Natural killer cell treated with Interleukin-12 subunit alpha and Interleukin-12 subunit beta and Interleukin-15 and Interleukin-18, amount 100 ng/mL, for 72 hours (primary cell): Measurements from ENCODE around the gene MRGPRE. TPM values are rescaled to one million over a fixed set of nuclear protein-coding genes. Genes with fewer than 3 reads are reported as not detected.

Source experiments
- ATAC-seq, 2 donors: fragments of 150-1000 bp; cut with Tn5 transposase in 1 of 2; sonication (Bioruptor Pico), chemical (Tn5 transposase) in 1 of 2; 2 replicates each; pipeline ENCODE4 v1.10.0; 2021
- DNase-seq: peaks from one replicate; pipeline ENCODE4 v3.0.0; 2022; ENCODE audit warnings: low spot score
- H3K27ac Mint-ChIP-seq, 2 donors: 1 replicate in 1 of 2; 2 replicates in 1 of 2; pipeline ENCODE4 v1.8.0; 2022; ENCODE audit warnings: mixed read lengths in 2 of 2, mild to moderate bottlenecking in 1 of 2, moderate library complexity in 1 of 2
- H3K27me3 Mint-ChIP-seq, 2 donors: 1 replicate in 1 of 2; 2 replicates in 1 of 2; pipeline ENCODE4 v1.8.0; 2022; ENCODE audit warnings: mixed read lengths in 2 of 2
- H3K36me3 Mint-ChIP-seq: one replicate; pipeline ENCODE4 v1.8.0; 2022; ENCODE audit warnings: mixed read lengths
- H3K4me1 Mint-ChIP-seq, 2 donors: 1 replicate in 1 of 2; 2 replicates in 1 of 2; pipeline ENCODE4 v1.8.0; 2022; ENCODE audit warnings: low read depth in 2 of 2, mixed read lengths in 2 of 2, mild to moderate bottlenecking in 1 of 2
- H3K4me3 Mint-ChIP-seq: one replicate; pipeline ENCODE4 v1.8.0; 2022; ENCODE audit warnings: mixed read lengths
- H3K9me3 Mint-ChIP-seq: 2 replicates; pipeline ENCODE4 v1.8.0; 2022; ENCODE audit warnings: mixed read lengths
- total RNA-seq, 2 donors: library from RNA; stranded (reverse); gene quantifications; one replicate each; pipeline ENCODE4 v1.2.3, GENCODE V29; 2022

Gene MRGPRE
- total RNA-seq, 2 donors from 2014 or later: not detected

DNA sequence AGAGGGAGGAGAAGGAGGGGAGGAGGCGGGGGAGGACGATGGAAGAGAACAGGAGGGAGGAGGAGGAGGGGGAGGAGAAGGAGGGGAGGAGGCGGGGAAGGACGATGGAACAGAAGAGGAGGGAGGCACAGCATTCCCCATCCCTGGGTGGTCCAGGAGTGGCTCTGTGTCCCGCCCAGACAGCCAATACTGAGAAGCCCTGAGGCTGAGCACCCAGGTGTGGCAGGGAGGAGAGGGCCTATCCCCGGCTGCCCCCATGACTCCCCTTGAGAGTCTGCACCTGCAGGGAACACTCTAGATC is 717 bp downstream of the MRGPRE start:
- no peak overlapping the region for H3K4me3 Mint-ChIP-seq
- H3K4me1 Mint-ChIP-seq: no peaks in the 10 kb centered on the region
- no peaks in the 10 kb centered on the region for H3K36me3 Mint-ChIP-seq
- H3K27me3 Mint-ChIP-seq: peaks cover 15 to 22% of the 10 kb centered on the region in 2 donors
- no peak overlapping the region for H3K27ac Mint-ChIP-seq
- H3K9me3 Mint-ChIP-seq: no peaks in the 10 kb centered on the region
- no peak for DNase-seq
- ATAC-seq: no peak

DNA sequence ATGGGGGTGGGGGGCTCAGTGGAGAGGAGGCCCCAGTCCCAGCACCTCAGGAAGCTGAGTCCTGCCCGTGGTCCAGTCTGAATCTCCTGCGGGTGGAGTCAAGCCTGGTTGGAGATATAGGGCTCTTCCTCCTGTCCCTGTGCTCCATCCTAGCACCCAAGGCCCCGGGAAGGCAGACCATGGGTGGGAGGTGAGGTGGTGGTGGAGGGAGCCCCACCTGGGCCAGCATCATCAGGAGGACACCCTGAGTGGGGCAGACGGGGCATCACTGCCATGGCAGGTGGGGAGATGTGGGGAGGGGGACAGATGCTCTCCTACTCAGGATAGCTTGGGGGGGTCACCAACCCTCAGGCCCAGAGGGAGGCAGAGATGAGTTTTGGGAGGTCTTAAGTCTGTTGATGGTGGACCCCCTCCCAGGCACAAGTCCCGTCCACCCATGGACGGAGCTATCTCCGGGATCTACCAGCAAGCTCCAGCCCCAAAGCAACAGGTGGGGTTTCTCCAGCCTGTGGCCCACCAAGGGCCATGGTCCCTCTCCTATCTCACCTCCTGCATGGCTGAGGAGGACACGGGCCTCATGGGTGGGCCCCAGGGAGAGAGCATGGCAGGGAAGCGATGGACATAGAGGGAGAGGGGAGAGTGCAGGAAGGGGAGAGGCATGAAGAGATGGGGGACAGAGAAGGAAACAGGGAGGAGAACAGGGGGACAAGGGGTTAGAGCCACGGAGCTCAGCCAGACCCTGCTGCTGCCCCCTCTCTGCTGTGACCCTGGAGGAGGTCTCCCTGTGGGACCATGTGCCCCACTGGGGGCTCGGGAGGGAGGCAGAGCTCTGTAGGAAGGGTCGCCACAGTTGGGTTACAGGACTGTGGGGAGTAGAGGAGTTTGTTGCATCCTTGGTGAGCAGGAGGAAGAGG is 1.3 kb downstream of the MRGPRE start:
- no peak overlapping the region for H3K27ac Mint-ChIP-seq
- DNase-seq (no peak), ATAC-seq (no peak)
- H3K27me3 Mint-ChIP-seq: peaks cover 15 to 22% of the 10 kb centered on the region in 2 donors
- H3K4me1 Mint-ChIP-seq: no peaks in the 10 kb centered on the region
- H3K36me3 Mint-ChIP-seq: no peaks in the 10 kb centered on the region
- H3K9me3 Mint-ChIP-seq: no peaks in the 10 kb centered on the region
- H3K4me3 Mint-ChIP-seq: no peak overlapping the region

DNA sequence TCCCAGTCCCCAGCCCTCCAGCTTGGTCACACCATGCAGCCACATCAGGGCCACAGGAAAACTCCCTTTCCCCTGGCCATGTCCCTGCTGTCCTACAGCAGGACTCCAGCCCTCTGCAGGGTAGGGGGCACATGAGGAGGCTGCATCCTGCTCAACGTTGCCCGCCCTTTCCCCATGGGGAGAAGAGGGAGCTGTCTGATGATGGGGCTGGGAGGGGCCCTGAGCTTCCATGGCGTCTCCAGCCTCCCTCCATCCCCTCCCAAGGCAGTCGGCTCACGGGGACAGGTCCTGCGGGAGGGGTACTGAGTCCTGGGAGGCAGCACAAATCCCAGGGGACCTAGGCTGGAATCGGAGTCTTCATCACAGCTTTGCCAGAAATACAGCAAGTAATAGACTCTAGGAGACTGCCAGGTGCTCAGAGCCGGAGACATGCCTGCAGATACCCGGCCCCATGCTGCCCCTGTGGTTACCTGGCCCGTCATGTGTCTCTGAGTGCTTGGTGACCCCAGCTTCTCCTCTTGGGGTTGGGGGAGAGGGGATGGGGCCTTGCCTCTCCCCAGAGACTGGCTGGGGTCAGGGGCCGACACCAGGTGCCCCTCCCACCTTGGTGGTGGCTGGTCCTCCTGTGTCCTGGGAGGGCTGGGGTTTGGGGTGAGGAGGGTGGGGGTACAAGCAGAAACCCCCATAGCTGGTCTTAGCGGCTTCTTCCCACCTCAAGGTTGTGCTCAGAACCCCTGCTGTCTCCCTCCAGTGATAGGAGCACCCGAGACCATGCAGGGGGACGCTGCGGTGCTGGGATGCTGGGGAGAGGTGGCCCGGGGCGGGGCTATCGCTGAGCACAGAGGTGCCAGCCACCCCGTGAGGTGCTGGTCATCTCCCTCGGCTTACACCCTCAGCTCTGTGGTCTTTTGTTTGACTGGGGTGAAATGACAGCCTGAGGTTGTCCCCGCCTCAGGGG is 2.3 kb downstream of the MRGPRE start:
- no peaks in the 10 kb centered on the region for H3K4me1 Mint-ChIP-seq
- H3K27ac Mint-ChIP-seq: no peak overlapping the region
- no peaks in the 10 kb centered on the region for H3K36me3 Mint-ChIP-seq
- H3K9me3 Mint-ChIP-seq: no peaks in the 10 kb centered on the region
- peaks cover 12 to 15% of the 10 kb centered on the region in 2 donors for H3K27me3 Mint-ChIP-seq
- no peak overlapping the region for H3K4me3 Mint-ChIP-seq
- DNase-seq (no peak), ATAC-seq (no peak)

DNA sequence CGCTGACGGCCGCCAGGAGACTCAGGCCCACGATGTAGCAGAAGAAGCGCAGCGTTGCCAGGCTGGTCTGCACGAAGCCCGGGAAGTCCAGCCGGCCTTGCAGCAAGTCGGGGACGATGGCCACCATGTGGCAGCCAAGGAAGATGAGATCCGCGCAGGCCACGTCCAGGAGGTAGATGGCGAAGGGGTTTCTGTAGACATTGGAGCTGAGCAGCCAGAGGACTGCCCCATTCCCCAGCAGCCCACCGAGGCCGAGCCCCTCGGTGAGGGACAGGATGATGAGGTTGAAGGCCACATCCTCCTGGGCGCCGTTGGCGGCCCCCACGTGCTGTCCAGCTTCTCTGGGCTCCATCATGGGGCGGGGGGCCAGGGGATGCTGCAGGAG is 3.8 kb downstream of the MRGPRE start:
- Mint-ChIP-seq H3K27ac (no peak overlapping the region), H3K27me3 (peaks cover 1 to 3% of the 10 kb centered on the region in 2 donors), H3K9me3 (no peaks in the 10 kb centered on the region), H3K4me1 (no peaks in the 10 kb centered on the region), H3K36me3 (no peaks in the 10 kb centered on the region), H3K4me3 (no peak overlapping the region)
- ATAC-seq (no peak), DNase-seq (no peak)

DNA sequence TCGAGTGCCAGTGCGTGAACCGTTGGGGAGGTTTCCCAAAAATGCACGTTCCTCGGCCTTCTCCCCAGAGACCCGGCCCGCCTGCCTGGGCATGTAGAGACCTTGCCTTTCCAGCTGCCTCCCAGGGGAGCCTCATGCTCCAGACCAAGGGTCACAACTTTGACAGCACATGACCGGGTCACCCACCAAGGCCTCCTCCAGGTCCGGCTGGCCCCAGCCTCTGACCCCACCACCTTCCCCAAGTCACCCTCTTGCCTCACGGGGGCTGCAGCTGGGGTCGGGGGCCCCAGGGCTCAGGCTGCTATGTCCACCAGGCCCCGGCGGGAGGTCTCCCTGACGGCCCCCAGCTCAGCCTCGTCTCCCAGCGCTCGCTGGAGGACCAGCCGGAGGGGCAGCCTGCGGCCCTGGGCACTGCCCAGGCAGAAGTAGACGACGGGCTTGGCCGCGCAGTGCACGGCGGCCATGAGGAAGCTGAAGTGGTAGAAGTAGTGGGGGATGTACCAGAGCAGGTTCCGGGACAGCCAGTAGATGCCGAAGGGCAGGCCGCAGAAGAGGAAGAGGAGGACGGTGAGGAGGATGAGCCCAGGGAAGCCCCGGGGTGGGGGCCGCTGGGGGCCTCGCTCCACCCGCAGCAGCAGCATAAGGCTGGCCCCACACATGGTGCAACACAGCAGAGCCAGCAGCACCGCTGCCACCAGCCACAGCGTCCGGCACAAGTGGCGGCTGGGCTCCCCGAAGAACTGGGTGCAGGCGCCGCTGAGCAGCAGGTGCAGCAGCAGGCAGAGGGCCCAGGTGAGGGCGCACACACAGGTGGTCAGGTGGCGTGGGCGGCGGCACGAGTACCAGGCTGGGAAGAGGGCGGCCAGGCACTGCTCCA is 4.4 kb downstream of the MRGPRE start:
- H3K27me3 Mint-ChIP-seq: peaks cover 0 to 3% of the 10 kb centered on the region in 2 donors
- H3K4me3 Mint-ChIP-seq: no peak overlapping the region
- H3K36me3 Mint-ChIP-seq: no peaks in the 10 kb centered on the region
- no peak overlapping the region for H3K27ac Mint-ChIP-seq
- H3K9me3 Mint-ChIP-seq: no peaks in the 10 kb centered on the region
- no peak for ATAC-seq
- no peak for DNase-seq
- peaks cover 0 to under 1% of the 10 kb centered on the region in 2 donors for H3K4me1 Mint-ChIP-seq

DNA sequence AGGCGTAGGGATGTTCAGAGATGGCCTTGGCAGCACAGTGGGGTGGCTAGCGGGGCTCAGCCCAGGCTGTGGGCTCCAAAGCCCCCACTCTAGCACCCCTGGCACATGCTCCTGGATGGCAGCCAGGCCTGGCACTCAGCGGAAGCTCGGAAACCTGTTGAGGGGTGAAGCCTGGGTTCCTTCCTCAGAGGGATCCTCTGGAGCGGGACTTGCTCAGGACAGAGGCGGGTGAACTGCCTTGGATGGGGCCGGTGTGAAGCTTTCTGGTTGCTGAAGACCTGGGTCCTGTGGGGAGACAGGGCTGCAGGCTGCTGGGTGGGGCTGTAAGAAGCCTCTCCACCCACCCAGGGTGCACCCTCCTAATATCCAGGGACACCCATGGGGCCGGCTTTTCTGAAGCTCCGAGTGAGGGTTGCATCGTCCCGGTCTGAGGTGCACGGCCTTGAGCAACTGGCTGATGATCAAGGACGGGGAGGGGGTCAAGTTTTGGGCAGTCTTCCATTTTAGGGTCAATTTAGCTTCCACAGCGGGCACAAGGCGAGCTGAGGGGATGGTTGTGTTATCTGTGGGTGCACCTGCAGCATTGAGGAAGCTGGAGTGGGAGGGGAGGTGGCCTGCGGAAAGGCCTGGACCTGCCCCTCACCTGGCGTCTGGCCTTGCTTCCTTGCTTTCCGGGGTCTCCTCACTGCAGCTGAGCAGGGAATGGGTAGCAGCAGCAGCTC is 5.2 kb downstream of the MRGPRE start:
- no peak overlapping the region for H3K27ac Mint-ChIP-seq
- H3K36me3 Mint-ChIP-seq: no peaks in the 10 kb centered on the region
- no peaks in the 10 kb centered on the region for H3K9me3 Mint-ChIP-seq
- H3K4me3 Mint-ChIP-seq: no peak overlapping the region
- ATAC-seq (no peak), DNase-seq (no peak)
- H3K27me3 Mint-ChIP-seq: peaks cover 0 to 7% of the 10 kb centered on the region in 2 donors
- H3K4me1 Mint-ChIP-seq: peaks cover 0 to 3% of the 10 kb centered on the region in 2 donors

DNA sequence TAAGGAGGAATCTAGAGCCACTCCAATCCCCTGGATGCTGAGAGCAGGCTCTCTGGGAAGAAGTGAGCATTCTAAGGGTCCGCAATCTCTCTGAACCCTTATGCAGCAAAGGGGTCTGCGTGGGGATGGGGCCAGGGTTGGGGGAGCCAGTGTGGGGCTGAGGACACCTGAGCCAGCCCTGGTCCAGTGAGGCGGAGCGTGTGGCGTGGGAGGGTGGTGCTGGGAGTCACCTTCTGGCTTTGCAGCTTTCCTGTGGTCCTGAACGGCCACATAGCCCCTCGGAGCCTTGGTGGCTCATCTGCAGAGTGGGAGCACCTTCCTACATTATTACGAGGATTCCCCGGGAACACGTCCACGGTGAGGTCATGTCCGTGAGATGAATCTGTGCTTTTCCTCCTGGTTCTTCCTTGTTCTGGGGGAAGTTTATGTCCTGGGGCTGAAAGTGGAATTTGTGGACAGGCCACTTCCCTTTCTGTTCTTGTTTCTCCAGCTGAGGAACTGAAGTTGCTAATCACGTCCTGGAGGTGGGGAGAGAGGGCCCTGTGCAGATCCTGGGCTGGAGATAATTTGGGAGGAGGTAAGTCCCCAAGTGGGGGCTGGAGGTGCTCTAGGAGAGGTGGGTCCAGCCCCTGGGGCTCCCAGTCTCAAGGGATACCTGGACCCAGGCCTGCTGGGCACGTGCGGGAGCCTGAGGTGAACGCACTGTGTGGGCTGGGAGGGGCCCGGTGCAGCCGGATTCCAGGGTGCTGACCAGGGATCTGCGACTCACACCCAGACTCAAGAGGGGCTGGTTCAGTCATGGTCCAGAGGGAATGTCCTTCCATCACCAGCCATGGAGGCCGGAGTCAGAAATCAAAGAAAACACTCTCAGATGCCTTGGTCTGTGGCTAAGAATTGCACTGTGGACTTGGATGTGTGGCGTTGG is 6.1 kb downstream of the MRGPRE start:
- Mint-ChIP-seq H3K9me3 (no peaks in the 10 kb centered on the region), H3K27ac (no peak overlapping the region), H3K27me3 (peaks cover 0 to 7% of the 10 kb centered on the region in 2 donors), H3K36me3 (no peaks in the 10 kb centered on the region), H3K4me3 (no peak overlapping the region), H3K4me1 (peaks cover 0 to 3% of the 10 kb centered on the region in 2 donors)
- no peak for ATAC-seq
- no peak for DNase-seq

DNA sequence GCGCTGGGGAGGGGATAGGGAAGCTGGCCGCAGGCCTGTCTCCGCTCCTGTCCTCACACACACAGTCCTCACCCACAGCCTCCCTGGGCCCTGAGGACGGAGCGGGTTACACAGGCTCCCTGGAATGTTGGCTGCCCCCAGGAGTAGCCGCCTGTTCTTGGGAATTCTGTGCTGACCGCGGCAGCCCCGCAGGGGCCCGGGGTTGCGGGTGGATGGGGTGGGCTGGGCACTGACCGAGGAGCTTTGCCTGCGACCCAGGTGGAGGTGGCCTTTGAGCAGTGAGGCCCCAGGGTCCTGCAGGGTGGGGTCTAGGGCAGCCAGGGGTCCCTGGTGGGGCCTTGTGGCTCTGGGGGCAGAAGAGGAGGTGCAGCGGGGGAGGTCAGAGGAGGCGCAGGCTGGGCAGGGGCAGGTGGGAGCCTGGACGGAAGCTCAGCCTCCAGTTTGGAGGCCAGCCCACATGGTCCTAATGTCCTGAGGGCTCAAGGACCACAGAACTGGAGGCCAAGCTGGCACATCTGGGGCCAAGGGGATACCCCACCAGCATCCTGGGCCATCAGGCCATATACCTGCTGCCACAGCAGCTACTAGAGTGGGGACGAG is 7.0 kb downstream of the MRGPRE start:
- ATAC-seq (no peak), DNase-seq (no peak)
- Mint-ChIP-seq H3K4me3 (no peak overlapping the region), H3K4me1 (peaks cover 0 to 3% of the 10 kb centered on the region in 2 donors), H3K36me3 (no peaks in the 10 kb centered on the region), H3K27ac (no peak overlapping the region), H3K9me3 (no peaks in the 10 kb centered on the region), H3K27me3 (peaks cover 0 to 7% of the 10 kb centered on the region in 2 donors)

DNA sequence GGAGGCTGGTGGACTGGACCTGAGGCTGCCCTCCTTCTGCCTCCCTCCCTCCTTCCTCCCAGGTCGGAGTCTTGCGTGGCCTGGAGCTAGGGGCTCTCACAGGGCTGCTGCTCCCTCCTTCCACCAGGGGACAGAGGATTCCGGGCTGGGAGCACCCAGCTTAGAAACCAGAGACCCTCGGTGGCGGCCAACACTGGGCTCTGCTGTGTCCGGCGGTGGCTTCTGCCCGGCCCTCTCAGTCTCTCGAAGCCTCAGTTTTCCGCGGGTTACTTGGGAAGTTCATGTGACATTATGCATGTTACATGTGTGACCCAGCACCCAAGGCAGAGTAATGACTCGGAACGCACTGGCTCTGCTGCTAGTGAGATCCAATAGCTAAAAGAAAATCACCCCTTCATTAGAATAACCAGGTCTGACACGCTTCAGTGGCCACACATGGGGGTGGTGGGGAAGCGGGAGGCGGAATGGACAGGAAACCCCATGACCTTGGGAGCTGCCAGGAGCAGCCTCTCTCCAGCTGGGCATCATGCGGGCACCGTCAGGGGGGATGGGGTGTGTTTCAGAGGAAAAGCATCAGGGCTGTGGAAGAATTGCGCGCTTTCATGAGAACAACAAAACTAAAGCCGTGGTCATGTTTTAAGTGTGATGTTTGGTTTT is 7.7 kb downstream of the MRGPRE start:
- DNase-seq (no peak), ATAC-seq (no peak)
- no peaks in the 10 kb centered on the region for H3K36me3 Mint-ChIP-seq
- peaks cover 0 to 3% of the 10 kb centered on the region in 2 donors for H3K4me1 Mint-ChIP-seq
- no peak overlapping the region for H3K27ac Mint-ChIP-seq
- H3K4me3 Mint-ChIP-seq: no peak overlapping the region
- H3K27me3 Mint-ChIP-seq: peaks cover 0 to 10% of the 10 kb centered on the region in 2 donors
- H3K9me3 Mint-ChIP-seq: no peaks in the 10 kb centered on the region

DNA sequence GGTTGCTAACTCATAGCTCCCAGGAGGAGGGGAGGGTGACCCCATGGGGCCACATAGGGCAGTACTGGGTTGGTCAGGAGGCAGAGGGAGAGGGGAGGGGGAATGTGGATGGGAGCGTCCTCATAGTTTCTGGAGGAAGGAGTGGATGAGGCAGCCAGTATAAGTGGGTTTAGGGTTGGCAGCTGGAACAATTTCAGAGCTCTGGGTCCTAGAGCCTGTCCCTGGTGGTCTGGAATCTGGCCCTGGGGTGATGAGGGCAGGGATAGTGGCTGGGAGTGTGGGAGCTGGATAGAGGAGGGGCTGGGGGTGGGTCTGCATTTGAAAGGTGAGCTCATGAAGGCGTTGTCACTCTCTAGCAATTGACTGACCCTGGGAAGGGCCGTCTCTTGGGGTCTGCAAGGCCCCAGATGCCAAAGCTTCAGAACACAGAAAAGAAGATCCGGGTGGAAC is 8.3 kb downstream of the MRGPRE start:
- H3K4me3 Mint-ChIP-seq: no peak overlapping the region
- DNase-seq (no peak), ATAC-seq (no peak)
- peaks cover 0 to 11% of the 10 kb centered on the region in 2 donors for H3K27me3 Mint-ChIP-seq
- H3K27ac Mint-ChIP-seq: no peak overlapping the region
- peaks cover 0 to 3% of the 10 kb centered on the region in 2 donors for H3K4me1 Mint-ChIP-seq
- no peaks in the 10 kb centered on the region for H3K9me3 Mint-ChIP-seq
- H3K36me3 Mint-ChIP-seq: no peaks in the 10 kb centered on the region
